ENCODE results near the gene ROBO1. TPM values are rescaled to one million over a fixed set of nuclear protein-coding genes. Genes with fewer than 3 reads are reported as not detected.
A peak's percentile ranks its signal among the peaks of the same experiment; 100 is the strongest.

ROBO1 gene
- total and polyA plus RNA-seq, 2 of the 13 experiments (the other 11 are each of a cell fraction or from before 2014, with no cell fraction given), result 52.2 to 71.0 TPM

GRCh38 chr3:79018671-79019136, 749.1 kb downstream of the ROBO1 start (continued):
- TF ChIP-seq HMGXB3 (CRISPR knock-in tag; IDR thresholded peaks at IDR 0.05; ENCODE audit: borderline replicate concordance) (no peak), PHF20 (CRISPR knock-in tag; IDR thresholded peaks at IDR 0.05) (no peak), SP2 (CRISPR knock-in tag; IDR thresholded peaks at IDR 0.05) (no peak), ARID3A (IDR thresholded peaks at IDR 0.05; ENCODE audit: low read depth, low read length) (no peak), TAF1 (CRISPR knock-in tag; IDR thresholded peaks at IDR 0.05) (no peak), ZNF414 (CRISPR knock-in tag; IDR thresholded peaks at IDR 0.05) (no peak), PCBP2 (optimal IDR thresholded peaks at IDR 0.05; ENCODE audit: low read depth, low read length, poor library complexity, severe bottlenecking) (no peak), POLR2G (IDR thresholded peaks at IDR 0.05; ENCODE audit: low read depth, low read length) (no peak), ZSCAN29 (CRISPR knock-in tag; conservative IDR thresholded peaks at IDR 0.05) (0 out of 2 replicates have a peak, but pooled peaks have one; percentile 76), ZNF34 (CRISPR knock-in tag; IDR thresholded peaks at IDR 0.05; ENCODE audit: borderline replicate concordance) (no peak; the same call in none of the 2 replicates), ZNF329 (CRISPR knock-in tag; IDR thresholded peaks at IDR 0.05; ENCODE audit: low read depth) (0 out of 2 replicates have a peak, but pooled peaks have one; percentile 14), ZNF331 (CRISPR knock-in tag; IDR thresholded peaks at IDR 0.05) (no peak), MBNL3 (CRISPR knock-in tag; conservative IDR thresholded peaks at IDR 0.05) (no peak), ZEB1 (IDR thresholded peaks at IDR 0.05; ENCODE audit: insufficient replicate concordance, low read depth) (no peak), ZNF253 (CRISPR knock-in tag; IDR thresholded peaks at IDR 0.05; ENCODE audit: borderline replicate concordance) (no peak), ZNF800 (CRISPR knock-in tag; IDR thresholded peaks at IDR 0.05) (peak; percentile 80; the same call in 1 of the 2 replicates), LCORL (IDR thresholded peaks at IDR 0.05) (no peak), LCORL (CRISPR knock-in tag; IDR thresholded peaks at IDR 0.05) (peak; percentile 37; the same call in 1 of the 2 replicates), GFI1 (CRISPR knock-in tag; IDR thresholded peaks at IDR 0.05; ENCODE audit: borderline replicate concordance) (no peak; the same call in 1 of the 2 replicates), ZNF382 (CRISPR knock-in tag; IDR thresholded peaks at IDR 0.05; ENCODE audit: borderline replicate concordance) (no peak), ARHGAP35 (CRISPR knock-in tag; IDR thresholded peaks at IDR 0.05; ENCODE audit: borderline replicate concordance) (no peak; the same call in 1 of the 2 replicates), ZNF746 (CRISPR knock-in tag; IDR thresholded peaks at IDR 0.05) (no peak)
